ENCODE measurements around the gene HBE1.
"Not testable (repeated sequence)": the region's sequence is repeated elsewhere in the genome, so short reads cannot be mapped to it uniquely, and the experiment has no call there.

HBE1 gene

DNA sequence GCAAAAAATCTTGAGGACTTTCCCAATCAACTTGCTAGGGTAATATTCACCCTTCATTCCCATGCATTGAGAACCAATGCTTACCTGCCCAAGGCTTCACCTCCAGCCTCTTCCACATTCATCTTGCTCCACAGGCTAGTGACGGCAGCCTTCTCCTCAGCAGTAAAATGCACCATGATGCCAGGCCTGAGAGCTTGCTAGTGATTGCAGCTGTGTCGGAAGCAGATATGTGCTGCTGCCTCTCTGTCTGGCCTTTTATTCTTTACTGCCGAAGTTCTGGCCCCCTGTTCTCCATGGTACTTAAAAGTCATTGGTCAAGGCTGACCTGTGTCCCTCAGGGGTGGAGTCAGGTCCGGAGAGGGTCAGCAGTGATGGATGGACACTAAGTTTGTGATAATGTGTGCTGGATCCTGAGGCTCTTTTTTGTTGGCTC is at the start of gene HBE1:
Gene HBE1, minus strand, starts transcription at position 231 of the 433 bp plus-strand sequence. Its CDS starts 55 bp downstream, at position 176.
- no peak for DNase-seq

DNA sequence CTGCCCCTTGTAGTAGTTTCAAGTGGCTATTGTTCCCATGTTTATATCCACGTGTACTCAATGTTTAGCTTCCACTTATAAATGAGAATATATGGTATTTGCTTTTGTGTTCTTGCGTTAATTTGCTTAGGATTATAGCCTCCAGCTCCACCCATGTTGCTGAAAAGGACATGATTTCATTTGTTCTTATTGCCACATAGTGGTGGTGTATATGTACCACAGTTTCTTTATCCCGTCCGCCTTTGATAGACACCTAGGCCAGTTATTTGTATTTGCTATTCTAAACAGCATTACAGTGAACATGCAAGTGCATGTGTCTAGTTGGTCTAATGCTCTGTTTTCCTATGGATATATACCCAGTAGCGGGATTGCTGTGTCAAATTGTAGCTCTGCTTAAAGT is 47.5 kb upstream of the HBE1 start:
- no peak for DNase-seq

DNA sequence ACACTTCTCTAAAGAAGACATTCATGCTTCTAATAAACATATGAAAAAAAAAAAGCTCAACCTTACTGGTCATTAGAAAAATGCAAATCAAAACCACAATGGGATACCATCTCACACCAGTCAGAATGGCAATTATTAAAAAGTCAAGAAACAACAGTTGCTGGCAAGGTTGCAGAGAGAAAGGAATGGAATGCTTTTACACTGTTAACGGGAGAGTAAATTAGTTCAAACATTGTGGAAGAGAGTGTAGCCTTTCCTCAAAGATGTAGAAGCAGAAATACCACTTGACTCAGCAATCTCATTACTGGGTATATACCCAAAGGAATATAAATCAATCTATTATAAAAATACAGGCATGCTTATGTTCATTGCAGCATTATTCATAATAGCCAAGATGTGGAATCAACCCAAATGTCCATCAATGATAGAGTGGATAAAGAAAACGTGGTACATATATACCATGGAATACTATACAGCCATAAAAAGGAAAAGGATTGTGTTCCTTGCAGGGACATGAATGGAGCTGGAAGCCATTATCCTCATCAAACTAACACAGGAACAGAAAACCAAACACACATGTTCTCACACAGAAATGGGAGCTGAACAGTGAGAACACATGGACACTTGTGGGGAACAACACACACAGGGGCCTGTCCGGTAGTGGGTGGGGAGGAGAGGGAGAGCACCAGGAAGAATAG is 43.7 kb upstream of the HBE1 start:
- not testable (repeated sequence) for DNase-seq

DNA sequence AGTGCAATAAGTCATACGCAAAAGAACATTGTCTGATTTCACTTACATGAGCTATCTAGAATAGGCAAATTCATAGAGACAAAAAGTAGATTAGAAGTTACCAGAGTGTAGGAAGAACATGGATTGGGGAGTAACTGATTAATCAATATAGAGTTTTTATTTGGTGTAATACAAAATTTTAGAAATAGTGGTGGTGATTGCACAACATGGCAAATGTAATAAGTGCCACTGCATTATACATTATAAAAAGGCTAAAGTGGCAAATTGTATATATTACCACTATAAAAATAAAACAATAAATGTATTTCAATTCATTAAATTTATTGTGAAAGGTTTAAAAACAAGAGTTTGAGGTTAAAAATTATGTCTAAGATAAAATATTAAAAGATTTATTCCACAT is 40.7 kb upstream of the HBE1 start:
- DNase-seq: no peak

DNA sequence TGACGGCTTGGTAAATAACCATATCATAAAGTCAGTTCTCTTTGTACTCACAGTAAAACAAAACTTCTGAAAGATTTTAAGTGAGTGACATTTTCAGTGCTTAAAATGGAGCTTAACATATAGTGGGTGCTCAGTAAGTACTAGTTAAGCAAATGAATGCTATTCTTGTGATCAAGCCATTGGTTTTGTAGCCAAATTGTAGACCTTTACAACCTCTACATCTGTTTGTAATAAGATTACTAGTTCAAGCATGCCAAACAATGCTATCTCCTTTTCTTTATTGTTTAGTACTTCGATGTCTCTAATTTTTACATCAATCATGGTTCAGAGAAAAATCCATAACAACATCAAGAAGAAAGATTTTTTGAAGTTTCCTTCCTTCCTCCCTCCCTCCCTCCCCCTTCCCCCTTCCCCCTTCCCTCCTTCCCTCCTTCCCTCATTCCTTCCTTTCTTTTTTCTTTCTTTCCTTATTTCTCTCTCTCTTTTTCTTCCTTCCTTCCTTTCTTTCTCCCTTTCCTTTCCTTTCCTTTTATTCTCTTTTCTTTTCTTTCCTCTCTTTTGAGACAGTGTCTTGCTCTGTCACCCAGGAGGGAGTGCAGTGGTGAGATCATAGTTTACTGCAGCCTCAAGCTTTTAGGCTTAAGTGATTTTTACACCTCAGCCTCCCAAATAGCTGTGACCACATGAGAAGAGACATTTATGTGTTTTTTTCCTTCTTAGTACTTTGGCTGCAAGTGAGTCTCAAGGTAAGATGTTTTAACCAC is 37.7 kb upstream of the HBE1 start:
- DNase-seq: no peak

DNA sequence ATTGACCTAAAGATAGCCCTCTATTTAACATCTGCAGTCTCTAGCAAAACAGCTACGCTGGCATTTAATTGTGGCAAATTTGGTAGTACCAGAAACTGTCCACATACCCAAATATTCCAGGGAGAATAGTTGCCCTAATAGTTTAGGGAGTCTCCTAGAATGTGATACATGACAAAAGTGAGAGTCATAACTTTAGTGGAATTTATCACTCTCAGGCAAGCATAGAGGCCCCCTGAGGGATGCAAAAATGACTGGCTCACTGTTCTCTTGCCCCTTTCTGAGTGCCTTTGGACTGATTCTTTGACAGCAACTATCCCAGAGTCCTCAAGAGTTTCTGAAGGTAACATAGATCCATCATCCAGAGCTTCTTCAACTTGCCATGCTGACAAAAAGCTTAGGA is 34.3 kb upstream of the HBE1 start:
- no peak for DNase-seq

DNA sequence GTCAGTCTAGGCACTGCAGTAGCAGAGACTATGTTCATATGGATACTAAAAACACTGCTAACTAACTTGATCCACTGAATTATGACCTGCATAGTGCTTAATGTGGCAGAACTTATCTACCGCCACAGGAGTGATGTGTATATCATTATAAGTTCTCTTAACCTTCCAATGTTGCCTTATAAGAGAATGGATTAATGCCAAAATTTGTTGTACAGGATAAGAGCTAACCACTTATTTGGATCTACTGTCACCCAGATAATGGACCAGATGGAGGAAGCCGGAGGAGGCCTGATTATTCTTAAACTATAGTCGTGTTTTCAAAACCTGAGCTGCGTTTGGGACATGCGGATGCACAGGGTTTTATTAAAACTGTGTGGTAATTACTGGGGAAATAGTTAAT is 33.9 kb upstream of the HBE1 start:
- DNase-seq: no peak

DNA sequence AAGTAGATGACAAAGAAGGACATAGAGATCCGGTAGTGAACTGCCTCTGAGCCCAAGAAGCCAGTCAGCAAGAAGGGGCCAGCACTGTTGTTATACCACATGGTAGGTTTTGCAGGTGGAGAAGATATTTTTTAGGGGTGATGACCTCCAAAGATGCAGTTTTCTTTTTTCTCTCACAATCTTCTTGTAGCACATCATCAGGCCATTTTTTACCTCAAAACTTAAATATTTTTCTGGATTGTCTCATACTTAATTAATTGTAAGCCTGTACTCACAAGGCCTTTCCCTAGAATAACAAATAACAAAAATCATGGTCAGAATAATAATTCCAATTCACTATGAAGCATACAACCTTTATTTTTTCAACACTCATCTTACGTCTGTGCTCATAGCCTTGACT is 32.1 kb upstream of the HBE1 start, which contains the start of gene OR51B4:
Gene OR51B4, minus strand, starts transcription at position 101 of the 400 bp plus-strand sequence. Its CDS starts 0 bp downstream, at position 101.
- DNase-seq: no peak

DNA sequence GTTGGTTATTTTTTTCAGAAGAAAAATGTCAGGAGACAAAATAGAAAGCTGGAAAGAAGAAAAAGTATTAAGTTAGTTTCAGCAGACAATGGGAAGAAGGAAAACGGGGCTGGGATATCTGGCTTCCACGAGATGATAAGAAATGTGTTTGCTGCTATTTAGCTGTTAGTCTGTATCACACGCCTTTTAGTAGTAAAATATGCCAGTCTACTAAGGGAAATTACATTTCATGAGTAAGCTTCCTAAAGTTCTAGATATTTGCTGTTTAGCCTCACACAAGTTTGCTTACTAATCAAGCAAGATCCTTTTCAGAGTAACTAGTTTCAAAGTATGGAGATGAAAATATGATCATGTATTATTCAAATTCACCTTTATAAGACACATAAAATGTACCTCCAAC is 30.5 kb upstream of the HBE1 start:
- DNase-seq: no peak

DNA sequence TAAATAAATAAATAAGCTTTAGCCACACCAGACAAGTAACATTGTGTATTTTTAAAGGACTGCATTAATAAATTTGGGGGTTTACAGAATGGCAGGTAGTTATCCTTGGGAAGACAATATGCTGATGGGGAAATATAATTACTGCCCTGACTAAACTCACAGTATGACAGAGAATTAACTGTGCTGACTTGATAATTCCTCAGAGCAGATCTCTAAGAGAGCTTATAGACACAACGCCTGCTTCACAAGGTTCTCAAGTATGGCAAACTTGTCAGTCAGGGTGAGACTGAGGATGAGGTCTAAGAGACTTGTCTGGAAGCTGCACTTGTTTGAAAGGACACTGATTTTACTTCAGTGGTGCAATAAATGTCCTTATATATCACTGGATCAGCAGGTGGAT is 28.7 kb upstream of the HBE1 start:
- no peak for DNase-seq

DNA sequence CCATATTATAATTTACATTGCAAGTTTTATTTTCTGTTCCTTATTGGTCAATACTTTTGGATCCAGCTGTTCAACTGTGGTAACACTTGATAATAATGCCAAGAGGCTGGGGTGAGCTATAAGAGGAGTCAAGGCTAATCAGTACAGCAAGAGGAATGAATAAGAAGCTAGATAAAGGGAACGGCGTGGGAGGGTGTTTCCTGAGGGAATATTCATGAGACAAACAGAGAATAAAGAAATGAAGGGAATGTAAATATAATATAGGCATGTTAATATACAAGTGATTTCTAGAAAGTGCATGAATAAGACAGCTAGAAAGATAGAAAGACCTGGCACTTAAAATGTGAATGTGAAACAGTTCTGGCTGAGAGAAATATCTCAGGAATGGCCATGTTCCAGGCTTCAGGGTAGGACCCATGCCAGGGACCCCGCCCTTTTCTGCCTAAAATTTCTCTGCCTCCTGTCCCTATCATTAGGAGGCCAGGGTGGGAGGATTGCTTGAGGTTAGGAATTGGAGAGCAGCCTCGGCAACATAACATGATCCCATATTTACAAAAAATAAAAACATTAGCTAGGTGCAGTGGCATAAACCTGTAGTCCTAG is 28.1 kb upstream of the HBE1 start:
- no peak for DNase-seq

DNA sequence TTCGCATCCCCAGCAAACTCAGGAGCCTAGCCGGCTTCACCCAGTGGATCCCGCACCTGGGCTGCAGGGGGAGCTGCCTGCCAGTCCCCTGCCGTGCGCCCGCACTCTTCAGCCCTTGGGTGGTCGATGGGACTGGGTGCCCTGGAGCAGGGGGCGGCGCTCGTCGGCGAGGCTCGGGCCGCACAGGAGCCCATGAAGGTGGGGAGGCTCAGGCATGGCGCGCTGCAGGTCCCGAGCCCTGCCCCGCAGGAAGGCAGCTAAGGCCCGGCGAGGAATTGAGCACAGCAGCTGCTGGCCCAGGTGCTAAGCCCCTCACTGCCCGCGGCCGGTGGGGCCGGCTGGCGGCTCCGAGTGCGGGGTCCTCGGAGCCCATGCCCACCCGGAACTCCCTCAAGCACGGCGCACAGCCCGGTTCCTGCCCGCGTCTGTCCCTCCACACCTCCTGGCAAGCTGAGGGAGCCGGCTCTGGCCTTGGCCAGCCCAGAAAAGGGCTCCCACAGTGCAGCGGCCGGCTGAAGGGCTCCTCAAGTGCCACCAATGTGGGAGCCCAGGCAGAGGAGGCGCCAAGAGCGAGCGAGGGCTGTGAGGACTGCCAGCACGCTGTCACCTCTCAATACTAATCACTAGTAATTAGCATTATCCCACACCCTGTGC is 24.7 kb upstream of the HBE1 start:
- DNase-seq: not testable (repeated sequence)

DNA sequence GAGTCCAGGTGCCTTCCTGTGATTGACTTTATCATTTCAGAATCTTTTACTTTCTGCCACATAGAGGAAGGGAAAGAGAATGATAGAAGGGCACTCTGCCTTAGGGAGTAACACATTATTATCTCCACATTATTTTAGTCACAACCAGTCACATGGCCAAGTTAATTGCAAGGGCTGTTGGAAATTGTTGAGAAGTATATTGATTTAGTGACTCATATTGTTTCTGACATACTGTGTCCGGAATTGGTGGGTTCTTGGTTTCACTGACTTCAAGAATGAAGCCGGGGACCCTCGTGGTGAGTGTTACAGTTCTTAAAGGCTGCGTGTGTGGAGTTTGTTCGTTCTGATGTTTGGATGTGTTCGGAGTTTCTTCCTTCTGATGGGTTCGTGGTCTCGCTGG is 23.3 kb upstream of the HBE1 start:
- DNase-seq: no peak

DNA sequence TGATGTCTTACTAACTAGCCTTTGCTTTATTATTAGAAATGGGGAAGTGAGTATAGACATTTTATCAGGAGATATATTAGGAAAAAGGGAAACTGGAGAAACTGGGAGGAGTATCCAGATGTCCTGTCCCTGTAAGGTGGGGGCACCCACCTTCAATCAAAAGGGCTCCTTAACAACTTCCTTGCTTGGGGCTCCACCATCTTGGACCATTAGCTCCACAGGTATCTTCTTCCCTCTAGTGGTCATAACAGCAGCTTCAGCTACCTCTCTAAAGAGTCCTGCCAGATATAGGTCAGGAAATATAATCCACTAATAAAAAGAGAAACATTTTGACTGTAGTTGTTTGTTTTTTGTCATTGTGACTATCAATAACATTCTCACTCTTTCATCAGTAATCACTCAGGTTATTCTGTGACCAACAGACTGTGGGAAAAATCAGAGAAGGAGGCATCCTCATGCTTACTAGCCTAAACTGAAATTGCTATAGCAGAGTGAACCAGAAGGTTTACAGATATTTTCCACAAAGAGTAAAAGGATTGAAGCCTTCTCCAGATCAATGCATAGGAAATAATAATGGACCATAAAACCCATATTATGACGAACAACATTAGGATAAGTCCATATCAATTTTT is 21.6 kb upstream of the HBE1 start:
- no peak for DNase-seq

DNA sequence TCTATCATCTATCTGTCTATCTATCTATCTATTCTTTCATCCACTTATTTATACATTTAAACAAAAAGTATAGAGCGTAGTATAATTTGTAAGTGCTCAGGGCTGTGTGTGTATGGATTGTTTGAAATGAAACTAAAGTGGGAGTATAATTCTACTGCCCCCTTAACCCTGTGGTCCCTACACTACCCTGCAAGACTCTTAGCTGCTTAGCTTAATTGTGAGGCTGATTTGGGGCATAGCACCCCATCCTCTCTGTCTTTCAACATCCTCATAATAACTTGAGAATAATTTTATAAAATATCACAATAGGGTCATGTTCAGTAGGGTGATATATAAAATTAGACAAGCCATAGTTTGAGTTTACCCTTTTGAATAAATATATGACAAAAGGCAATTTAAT is 20.4 kb upstream of the HBE1 start:
- no peak for DNase-seq

DNA sequence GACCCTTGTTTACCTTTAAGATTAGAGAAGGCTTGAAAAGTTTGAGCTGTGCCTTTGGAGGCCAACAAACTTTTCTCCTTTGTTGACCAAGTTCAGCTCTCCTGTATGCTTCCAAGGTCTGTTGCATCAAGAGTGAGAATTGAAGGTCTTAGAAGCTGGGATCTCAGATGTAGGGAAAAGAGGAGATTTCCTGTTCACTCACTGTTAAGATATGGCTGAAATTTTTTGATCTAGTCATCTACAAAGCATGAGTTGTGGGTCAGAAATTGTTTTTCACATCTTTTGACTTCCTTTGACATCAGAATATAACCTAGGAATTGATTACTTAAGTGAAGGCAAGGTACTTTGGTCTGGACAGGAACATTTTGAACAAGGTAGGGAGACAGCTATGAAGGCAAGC is 20.0 kb upstream of the HBE1 start:
- no peak for DNase-seq

DNA sequence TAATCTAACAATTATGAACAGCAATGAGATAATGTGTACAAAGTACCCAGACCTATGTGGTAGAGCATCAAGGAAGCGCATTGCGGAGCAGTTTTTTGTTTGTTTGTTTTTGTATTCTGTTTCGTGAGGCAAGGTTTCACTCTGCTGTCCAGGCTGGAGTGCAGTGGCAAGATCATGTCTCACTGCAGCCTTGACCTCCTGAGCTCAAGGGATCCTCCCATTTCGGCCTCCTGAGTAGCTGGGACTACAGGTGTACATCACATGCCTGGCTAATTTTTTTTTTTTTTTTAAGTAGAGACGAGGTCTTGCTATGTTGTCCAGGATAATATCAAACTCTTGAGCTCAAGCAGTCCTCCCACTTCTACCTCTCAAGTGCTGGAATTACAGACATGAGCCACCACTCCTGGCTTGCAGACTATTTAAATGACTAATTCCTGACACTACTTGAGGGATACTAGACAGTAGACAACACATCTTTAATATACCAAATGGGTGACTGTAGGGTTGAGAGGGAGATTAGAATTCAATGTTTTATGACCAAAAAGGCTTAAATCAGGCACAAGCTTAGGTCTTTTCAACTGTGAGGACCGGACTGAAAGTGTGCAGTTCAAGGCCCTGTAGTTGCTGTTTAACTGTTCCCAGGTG is 19.3 kb upstream of the HBE1 start:
- DNase-seq: no peak

DNA sequence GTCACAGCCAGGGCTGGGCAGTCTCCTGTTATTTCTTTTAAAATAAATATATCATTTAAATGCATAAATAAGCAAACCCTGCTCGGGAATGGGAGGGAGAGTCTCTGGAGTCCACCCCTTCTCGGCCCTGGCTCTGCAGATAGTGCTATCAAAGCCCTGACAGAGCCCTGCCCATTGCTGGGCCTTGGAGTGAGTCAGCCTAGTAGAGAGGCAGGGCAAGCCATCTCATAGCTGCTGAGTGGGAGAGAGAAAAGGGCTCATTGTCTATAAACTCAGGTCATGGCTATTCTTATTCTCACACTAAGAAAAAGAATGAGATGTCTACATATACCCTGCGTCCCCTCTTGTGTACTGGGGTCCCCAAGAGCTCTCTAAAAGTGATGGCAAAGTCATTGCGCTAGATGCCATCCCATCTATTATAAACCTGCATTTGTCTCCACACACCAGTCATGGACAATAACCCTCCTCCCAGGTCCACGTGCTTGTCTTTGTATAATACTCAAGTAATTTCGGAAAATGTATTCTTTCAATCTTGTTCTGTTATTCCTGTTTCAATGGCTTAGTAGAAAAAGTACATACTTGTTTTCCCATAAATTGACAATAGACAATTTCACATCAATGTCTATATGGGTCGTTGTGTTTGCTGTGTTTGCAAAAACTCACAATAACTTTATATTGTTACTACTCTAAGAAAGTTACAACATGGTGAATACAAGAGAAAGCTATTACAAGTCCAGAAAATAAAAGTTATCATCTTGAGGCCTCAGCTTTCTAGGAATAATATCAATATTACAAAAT is 18.6 kb upstream of the HBE1 start:
- no peak for DNase-seq

DNA sequence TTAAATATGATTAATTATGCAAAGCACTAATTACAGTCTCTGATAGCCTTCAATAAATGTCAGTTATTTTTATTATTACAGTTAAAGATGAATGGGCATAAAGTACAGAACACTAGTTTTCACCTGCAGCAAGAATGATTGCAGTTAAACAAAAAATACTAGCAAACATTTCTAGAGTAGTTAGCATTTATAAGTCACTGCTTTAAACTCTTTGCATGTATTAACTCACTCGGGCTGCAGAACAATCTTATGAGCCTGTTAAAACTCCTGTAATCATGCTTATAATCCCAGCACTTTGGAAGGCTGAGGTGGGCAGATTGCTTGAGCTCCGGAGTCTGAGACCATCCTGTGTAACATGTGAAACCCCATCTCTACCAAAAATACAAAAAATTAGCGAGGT is 17.2 kb upstream of the HBE1 start:
- DNase-seq: no peak

DNA sequence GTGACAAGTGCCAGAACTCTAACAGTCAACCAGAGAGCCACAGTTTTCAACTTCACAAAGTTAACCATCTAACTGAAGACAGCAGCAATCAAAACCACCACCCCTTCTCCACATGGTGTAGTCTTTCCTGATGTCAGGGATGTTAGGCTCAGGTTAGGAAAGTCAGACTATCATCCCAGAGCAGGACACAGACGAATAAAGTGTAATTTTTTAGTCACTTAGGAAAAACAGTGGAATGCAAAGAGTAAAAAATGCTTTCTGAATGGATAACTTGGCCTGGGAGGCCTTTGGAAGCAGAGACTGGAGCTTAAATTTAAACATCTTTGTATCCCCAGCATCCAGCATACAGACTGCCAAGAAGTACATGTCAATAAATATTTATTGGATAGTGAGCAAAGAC is 16.6 kb upstream of the HBE1 start:
- no peak for DNase-seq

DNA sequence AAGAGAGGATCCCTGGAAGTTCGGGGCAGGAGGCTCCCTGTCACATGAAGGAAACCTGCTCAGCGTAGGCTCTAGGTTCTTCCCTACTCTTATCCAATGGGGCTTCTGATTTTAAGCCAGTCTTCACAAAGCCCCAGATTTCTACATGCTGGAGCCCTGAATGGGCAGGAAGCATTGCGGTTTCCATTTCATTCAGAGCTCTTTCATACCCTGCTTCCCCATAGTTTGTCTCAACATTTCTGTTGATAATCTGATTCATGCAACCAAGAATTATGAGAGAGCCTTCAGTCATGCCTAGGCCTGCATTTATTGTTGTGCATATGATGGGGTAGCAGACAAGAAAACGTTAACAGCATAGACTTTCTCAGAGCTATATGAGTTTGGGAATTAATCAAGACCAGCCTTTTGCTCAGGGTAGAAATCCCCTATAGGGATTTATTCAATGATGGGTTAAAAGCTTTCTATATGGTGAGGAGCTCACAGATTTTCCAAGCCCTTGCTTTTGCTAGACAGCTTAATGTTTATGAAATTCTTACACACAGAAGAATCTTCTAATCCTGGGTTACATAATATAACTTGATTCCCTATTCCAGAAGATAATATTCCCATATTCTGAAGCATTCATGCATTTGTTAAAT is 16.1 kb upstream of the HBE1 start:
- no peak for DNase-seq
